SK-N-SH (cell line): Measurements from ENCODE around the gene NAV2. TPM values are rescaled to one million over a fixed set of nuclear protein-coding genes. Genes with fewer than 3 reads are reported as not detected.

ENCODE experiments used
- CTCF ChIA-PET: fragments of 300-600, 350-600 bp; formaldehyde crosslinking; extraction: SDS; loops from one replicate; lab custom pipeline; 2021; lab: Yijun Ruan, JAX
- POLR2A ChIA-PET: fragments of 350-600 bp; sonication (Branson Sonifier 250); formaldehyde crosslinking; extraction: SDS; loops from one replicate; lab custom pipeline; 2020; ENCODE audit warnings: antibody characterized with exemption, inconsistent platforms; lab: Yijun Ruan, JAX
- DNase-seq: peaks from one replicate; pipeline ENCODE4 v3.0.0; 2012
- H2AFZ ChIP-seq: fragments of 200-600 bp; sonication (generic); 2 replicates; pipeline ENCODE4 v1.8.1; 2016; ENCODE audit warnings: antibody characterized with exemption, mild to moderate bottlenecking, low read depth
- H3F3A ChIP-seq: fragments of 200-600 bp; sonication (generic); replicated peaks from 2 replicates; pipeline ENCODE3; 2016; ENCODE audit warnings: antibody characterized with exemption, mild to moderate bottlenecking; ENCODE audit not compliant: insufficient read depth
- H3K27ac ChIP-seq, 2 experiments: fragments of 200-500 bp in 1 of 2; fragments of 200-600 bp in 1 of 2; sonication (Bioruptor generic) in 1 of 2; sonication (generic), shearing (Covaris generic) in 1 of 2; 2 replicates each; pipeline versions ENCODE4 v1.5.1 to v1.6.1; 2014 to 2016; ENCODE audit warnings: low read depth in 2 of 2, inconsistent platforms in 1 of 2, low read length in 1 of 2, mild to moderate bottlenecking in 1 of 2, mixed read lengths in 1 of 2
- H3K27me3 ChIP-seq: fragments of 200-600 bp; sonication (generic), shearing (Covaris generic); 2 replicates; pipeline ENCODE4 v1.6.1; 2016; ENCODE audit warnings: mixed run types; ENCODE audit not compliant: insufficient read depth
- H3K36me3 ChIP-seq, 2 experiments: fragments of 200-500 bp in 1 of 2; fragments of 200-600 bp in 1 of 2; sonication (Bioruptor generic) in 1 of 2; sonication (generic) in 1 of 2; replicated peaks in 1 of 2; 2 replicates each; pipeline versions ENCODE3 to v1.5.1; 2014 to 2016; ENCODE audit warnings: low read length in 1 of 2, mild to moderate bottlenecking in 1 of 2; ENCODE audit not compliant: insufficient read depth in 2 of 2, control insufficient read depth in 1 of 2
- H3K4me1 ChIP-seq, 2 experiments: fragments of 200-500 bp in 1 of 2; fragments of 200-600 bp in 1 of 2; sonication (Bioruptor generic) in 1 of 2; sonication (generic), shearing (Covaris generic) in 1 of 2; 2 replicates each; pipeline versions ENCODE4 v1.5.1 to v1.6.1; 2014 to 2016; ENCODE audit warnings: low read depth in 1 of 2, low read length in 1 of 2, mixed run types in 1 of 2; ENCODE audit not compliant: insufficient read depth in 2 of 2, control insufficient read depth in 1 of 2
- H3K4me2 ChIP-seq: fragments of 200-600 bp; sonication (generic), shearing (Covaris generic); 2 replicates; pipeline ENCODE4 v1.6.1; 2017; ENCODE audit warnings: mixed run types
- H3K4me3 ChIP-seq, 2 experiments: fragments of 200-500 bp in 1 of 2; fragments of 200-600 bp in 1 of 2; sonication (Bioruptor generic) in 1 of 2; sonication (generic), shearing (Covaris generic) in 1 of 2; 2 replicates each; pipeline versions ENCODE4 v1.5.1 to v1.8.1; 2014 to 2016; ENCODE audit warnings: low read depth in 2 of 2, inconsistent platforms in 1 of 2, low read length in 1 of 2, mild to moderate bottlenecking in 1 of 2, mixed read lengths in 1 of 2, moderate library complexity in 1 of 2
- H3K79me2 ChIP-seq: fragments of 200-600 bp; sonication (generic); 2 replicates; pipeline ENCODE4 v1.8.1; 2017; ENCODE audit warnings: mild to moderate bottlenecking; ENCODE audit not compliant: insufficient read depth
- H3K9ac ChIP-seq: fragments of 200-600 bp; sonication (generic); 2 replicates; pipeline ENCODE4 v1.6.1; 2017; ENCODE audit warnings: mixed run types
- H3K9me2 ChIP-seq: fragments of 200-600 bp; sonication (generic); 2 replicates; pipeline ENCODE4 v1.6.1; 2017; ENCODE audit warnings: mixed run types
- H3K9me3 ChIP-seq: fragments of 200-600 bp; sonication (generic); 2 replicates; pipeline ENCODE4 v1.6.1; 2017; ENCODE audit warnings: mixed run types, mild to moderate bottlenecking, moderate library complexity
- H4K20me1 ChIP-seq: fragments of 200-600 bp; sonication (generic); 2 replicates; pipeline ENCODE4 v1.6.1; 2017; ENCODE audit warnings: mild to moderate bottlenecking, mixed run types; ENCODE audit not compliant: insufficient read depth
- CTCF ChIP-seq: fragments of 200-600 bp; sonication (generic); IDR thresholded peaks from 2 replicates; pipeline ENCODE4 v1.6.1; 2017; ENCODE audit warnings: antibody characterized with exemption, mild to moderate bottlenecking, moderate library complexity
- EZH2phosphoT487 ChIP-seq: fragments of 200-600 bp; sonication (generic); IDR thresholded peaks from 2 replicates; pipeline ENCODE4 v1.6.1; 2017; ENCODE audit warnings: low read depth, mixed run types, mild to moderate bottlenecking, antibody characterized with exemption, moderate library complexity, borderline replicate concordance
- FOXJ3 ChIP-seq: sonication (generic); formaldehyde crosslinking; IDR thresholded peaks from 2 replicates; pipeline ENCODE4 v1.5.1; 2020; ENCODE audit warnings: mild to moderate bottlenecking, missing genetic modification reagents
- GABPA ChIP-seq: IDR thresholded peaks from 2 replicates; pipeline ENCODE4 v1.4.0; 2012; ENCODE audit warnings: low read depth, mild to moderate bottlenecking
- GATA2 ChIP-seq: sonication (generic); formaldehyde crosslinking; IDR thresholded peaks from 2 replicates; pipeline ENCODE4 v1.5.0; 2020; ENCODE audit warnings: mild to moderate bottlenecking, missing genetic modification reagents
- MAX ChIP-seq: IDR thresholded peaks from 2 replicates; pipeline ENCODE4 v1.4.0; 2012; ENCODE audit warnings: low read depth
- MEF2A ChIP-seq: IDR thresholded peaks from 2 replicates; pipeline ENCODE4 v1.4.0; 2012; ENCODE audit warnings: low read depth, borderline replicate concordance
- REST ChIP-seq: IDR thresholded peaks from 2 replicates; pipeline ENCODE4 v1.6.1; 2012; ENCODE audit warnings: mild to moderate bottlenecking, low read depth, low read length, moderate library complexity
- RXRA ChIP-seq: IDR thresholded peaks from 2 replicates; pipeline ENCODE4 v1.4.0; 2012; ENCODE audit warnings: low read depth, mild to moderate bottlenecking, borderline replicate concordance
- TAF1 ChIP-seq: IDR thresholded peaks from 2 replicates; pipeline ENCODE4 v1.6.1; 2012; ENCODE audit warnings: low read depth, mild to moderate bottlenecking, low read length, moderate library complexity, borderline replicate concordance
- TEAD4 ChIP-seq: IDR thresholded peaks from 2 replicates; pipeline ENCODE4 v1.4.0; 2012; ENCODE audit warnings: mild to moderate bottlenecking, borderline replicate concordance; ENCODE audit not compliant: insufficient read depth
- USF2 ChIP-seq: fragments of 150-350 bp; IDR thresholded peaks from 2 replicates; pipeline ENCODE4 v1.6.1; 2017; ENCODE audit warnings: antibody characterized with exemption, low read length, low read depth, borderline replicate concordance
- YY1 ChIP-seq: IDR thresholded peaks from 2 replicates; pipeline ENCODE4 v1.4.0; 2012; ENCODE audit warnings: low read depth, mild to moderate bottlenecking
- WGBS: methylation state at CpG from one replicate; pipeline ENCODE4 v1.1.6; 2017; ENCODE audit warnings: low lambda C conversion rate; 5-methylcytosine and 5-hydroxymethylcytosine counted together
- polyA plus RNA-seq, 3 experiments: library from polyadenylated mRNA; depleted of rRNA; stranded (reverse); fragments of >200 nt; gene quantifications; 2 replicates each; pipeline ENCODE4 v1.2.3, GENCODE V29; 2012

Gene NAV2
- polyA plus RNA-seq, 1 of the 3 experiments (the other 2 are of a cell fraction), result 26.2 TPM

GRCh38 chr11:19980388-19980787 is 267.8 kb downstream of the NAV2 start:
- Histone ChIP-seq H3K27ac (peak overlapping the region in 1 of 2 experiments; percentile 70; a peak in 2 of 4 replicates), H3K4me2 (peak overlapping the region; percentile 14; the same call in 1 of the 2 replicates), H3K9me3 (no peaks in the 10 kb centered on the region), H4K20me1 (peaks cover 42% of the 10 kb centered on the region), H3K27me3 (no peaks in the 10 kb centered on the region), H3K79me2 (peaks cover 100% of the 10 kb centered on the region), H3K4me3 (no peak overlapping the region), H3K36me3 (peaks cover 33 to 61% of the 10 kb centered on the region in 2 experiments), H3K9ac (no peak overlapping the region), H2AFZ (no peak overlapping the region), H3K4me1 (peaks cover 19 to 21% of the 10 kb centered on the region in 2 experiments), H3K9me2 (no peaks in the 10 kb centered on the region), H3F3A (peaks cover 21% of the 10 kb centered on the region)
- ChIA-PET POLR2A (no interaction called here), CTCF (interaction anchor here (1.3 kb wide), 1 partner anchor 148 kb away, joined by 5 read pairs; no protein-coding TSS in a partner anchor)
- WGBS, result 77% methylated on average over 1 of the region's 1 CpG
- no peak for TF ChIP-seq RXRA
- TF ChIP-seq GATA2, result no peak
- no peak for TF ChIP-seq YY1
- TF ChIP-seq MEF2A, result no peak
- TF ChIP-seq MAX, result no peak
- no peak for TF ChIP-seq GABPA
- TF ChIP-seq REST, result no peak
- no peak for TF ChIP-seq EZH2phosphoT487
- TF ChIP-seq TAF1, result no peak
- TF ChIP-seq TEAD4, result no peak
- no peak for TF ChIP-seq CTCF
- no peak for TF ChIP-seq USF2
- no peak for TF ChIP-seq FOXJ3 (CRISPR knock-in tag)
- DNase-seq, result no peak
